Hematopoietic multipotent progenitor cell treated with erythropoietin and hydrocortisone succinate and interleukin-3 and kit ligand, for 17 days (in vitro differentiated cells): ENCODE results near the gene PDIA6.
A peak's percentile ranks its signal among the peaks of the same experiment; 100 is the strongest.

Experiments used
- DNase-seq: peaks from one replicate; pipeline ENCODE4 v3.0.0-alpha.2; 2015; ENCODE audit warnings: low spot score

The PDIA6 gene, protein sequence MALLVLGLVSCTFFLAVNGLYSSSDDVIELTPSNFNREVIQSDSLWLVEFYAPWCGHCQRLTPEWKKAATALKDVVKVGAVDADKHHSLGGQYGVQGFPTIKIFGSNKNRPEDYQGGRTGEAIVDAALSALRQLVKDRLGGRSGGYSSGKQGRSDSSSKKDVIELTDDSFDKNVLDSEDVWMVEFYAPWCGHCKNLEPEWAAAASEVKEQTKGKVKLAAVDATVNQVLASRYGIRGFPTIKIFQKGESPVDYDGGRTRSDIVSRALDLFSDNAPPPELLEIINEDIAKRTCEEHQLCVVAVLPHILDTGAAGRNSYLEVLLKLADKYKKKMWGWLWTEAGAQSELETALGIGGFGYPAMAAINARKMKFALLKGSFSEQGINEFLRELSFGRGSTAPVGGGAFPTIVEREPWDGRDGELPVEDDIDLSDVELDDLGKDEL

DNA sequence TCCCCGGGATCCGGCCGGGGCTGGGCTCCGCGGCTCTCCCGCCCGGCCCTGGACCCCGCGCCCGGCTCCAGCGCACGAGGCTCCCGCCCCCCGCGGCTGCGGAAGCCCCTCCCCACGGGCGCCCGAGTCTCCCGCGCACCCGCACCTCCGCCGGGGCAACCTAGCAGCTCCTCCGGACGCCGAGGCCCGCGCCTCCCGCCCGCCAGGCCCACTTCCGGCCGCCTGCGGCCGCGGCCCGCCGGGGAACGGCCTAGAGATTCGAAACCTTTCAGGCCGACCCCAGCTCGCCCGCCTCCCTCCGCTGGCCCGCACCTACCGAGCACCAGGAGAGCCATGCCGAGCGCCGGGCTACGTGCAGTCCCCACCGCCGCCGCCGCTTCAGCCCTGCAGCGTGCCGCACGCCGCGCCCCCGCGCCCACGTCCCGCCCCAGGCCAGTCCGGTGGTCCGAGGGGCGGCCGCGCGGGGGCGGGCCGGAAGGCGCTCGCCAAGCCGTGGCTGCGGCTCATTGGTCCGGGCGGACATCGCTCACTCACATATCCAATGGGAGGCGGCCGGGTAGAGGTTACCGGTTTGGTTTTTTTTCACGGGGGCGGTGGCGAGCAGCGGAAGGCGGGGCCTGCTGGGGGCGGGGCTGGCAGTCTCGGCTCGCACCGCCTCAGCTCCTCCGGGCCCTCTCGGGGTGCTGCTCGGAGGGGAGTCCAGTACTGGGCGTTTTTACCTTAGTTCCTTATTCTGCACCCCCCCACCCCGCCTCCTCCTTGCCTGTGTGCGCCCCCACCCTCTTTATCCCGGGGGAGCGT is at the start of gene PDIA6:
PDIA6 (minus strand) TSS at position 424 of the 801 bp plus-strand sequence; CDS start at position 335, 89 bp downstream.
- DNase-seq, result peak; percentile 95

DNA sequence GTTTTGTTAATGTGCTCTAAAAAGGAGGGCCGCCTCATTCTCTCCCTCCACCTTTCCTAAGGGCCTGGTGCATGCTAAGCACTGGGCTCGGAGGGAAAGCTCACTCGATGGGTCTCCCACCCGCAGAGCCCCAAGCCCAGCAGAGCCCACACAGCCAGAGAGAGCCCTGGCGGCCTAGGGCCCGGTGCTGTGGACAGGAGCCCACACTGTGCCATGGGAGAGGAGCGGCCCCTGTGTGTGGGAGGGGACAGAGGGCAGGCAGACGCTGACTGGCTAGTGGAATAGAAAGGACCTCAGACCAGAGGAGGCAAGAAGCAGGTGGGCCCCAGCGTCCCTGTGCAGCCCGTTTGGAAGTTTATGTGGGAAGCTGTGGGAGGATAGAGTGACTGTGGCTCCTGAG is 49.7 kb upstream of the PDIA6 start:
- DNase-seq, result no peak

DNA sequence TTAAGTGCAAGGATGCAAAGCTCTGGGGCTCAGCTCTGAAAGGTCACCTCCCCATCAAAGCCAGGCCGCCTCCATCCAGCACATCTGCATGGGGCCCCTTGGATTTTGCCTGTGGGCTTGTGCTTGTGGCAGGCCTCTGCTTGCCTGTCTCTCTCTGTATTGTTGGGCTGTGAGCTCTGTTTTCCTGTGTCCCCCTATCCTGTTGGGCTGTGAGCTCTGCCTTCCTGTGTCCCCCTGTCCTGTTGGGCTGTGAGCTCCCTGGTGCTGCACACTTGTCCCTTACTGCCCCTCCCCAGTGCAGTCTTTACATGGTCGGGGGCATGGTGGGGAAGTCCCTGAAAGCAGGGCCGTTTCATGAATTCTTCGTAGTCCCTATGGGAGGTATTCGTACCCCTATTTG is 49.2 kb upstream of the PDIA6 start:
- no peak for DNase-seq

DNA sequence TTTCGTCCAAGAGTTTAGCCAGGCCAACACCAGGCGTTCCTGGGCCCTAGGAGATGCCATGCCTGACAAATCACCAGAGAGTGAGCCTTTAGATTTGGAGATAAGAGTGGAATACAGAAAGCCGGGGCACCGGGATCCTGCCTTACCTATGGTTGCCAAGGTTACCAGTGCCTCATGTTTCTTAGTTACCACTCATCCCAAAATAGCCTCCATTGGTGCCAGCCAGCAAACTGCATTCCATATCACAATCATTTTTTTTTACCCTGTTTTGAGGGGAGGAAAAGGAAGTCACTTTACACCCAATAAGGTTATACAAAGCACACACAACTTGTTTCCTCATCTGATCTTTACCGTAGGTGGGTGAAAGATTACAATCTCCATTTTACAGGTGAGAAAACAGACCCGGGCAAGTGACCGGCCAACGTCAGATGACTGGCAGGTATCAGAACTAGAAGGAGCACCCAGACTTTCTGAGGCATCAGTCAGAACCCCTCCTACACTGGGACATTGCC is 48.3 kb upstream of the PDIA6 start:
- DNase-seq, result no peak

DNA sequence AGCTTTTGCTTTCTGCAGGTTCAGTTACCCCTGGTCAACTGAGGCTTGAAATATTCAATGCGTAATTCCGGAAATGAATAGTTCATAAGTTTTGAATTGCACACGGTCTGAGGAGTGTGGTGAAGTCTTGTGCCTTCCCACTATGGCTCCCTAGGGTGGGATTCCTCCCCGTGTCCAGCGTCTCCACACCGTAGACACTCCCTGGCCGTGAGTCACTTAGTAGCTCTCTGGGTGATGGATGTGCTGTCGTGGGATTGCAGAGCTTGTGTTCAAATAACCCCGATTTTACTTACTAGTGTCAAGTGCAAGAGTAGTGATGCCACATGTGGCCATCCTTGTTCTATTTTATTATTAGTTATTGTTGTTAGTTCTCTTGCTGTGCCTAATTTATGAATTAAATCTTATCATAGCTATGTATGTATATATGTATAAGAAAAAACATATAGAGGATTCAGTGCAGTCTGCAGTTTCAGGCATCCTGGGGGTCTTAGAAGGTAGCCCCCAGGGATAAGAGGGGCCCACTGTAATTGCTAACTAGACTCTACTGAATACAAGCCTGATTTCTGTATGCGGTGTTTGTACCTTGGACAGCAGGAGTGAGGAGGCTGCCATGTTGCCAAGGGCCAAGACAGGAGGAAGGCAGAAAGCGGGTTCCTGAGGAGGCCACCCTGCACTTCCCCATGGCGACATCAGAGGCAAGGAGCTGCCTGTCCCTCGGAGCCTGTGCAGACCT is 47.7 kb upstream of the PDIA6 start:
- no peak for DNase-seq

DNA sequence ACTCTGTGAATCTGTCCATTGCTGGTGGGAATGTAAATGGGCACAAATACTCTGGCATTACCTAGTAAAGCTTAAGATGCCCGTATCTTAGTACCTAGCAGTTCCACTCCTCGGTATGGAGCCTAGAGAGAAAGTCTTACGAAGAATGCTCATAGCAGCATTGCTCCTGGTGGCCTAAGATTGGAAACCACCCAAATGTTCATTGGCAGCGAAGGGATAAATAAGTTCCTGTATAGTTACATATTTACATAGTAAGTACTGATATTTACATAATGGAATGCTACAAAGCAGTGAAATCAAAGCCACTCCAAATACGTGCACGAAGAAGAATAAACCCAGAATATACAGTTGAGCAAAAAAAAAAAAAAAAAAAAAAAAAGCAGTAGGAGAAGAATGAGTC is 46.7 kb upstream of the PDIA6 start:
- no peak for DNase-seq

DNA sequence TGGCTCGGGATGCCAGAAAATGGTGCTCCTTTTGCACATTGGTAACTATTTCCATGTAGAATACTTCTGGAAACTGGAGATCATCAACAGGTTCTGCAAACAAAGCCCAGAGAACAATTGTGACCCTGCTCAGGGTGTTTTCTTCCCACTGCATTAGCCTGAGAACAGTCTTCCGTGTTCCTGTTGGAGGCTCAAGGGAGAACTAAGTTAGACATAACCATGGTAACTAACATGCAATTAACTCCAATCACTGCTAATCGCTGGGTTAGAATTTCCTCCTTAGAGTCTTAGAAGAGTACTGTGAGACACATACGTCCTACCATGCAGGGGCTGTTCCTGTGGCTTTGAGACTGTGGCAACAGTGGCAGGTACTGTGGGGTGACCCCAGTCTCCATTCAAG is 36.0 kb upstream of the PDIA6 start:
- DNase-seq, result no peak

DNA sequence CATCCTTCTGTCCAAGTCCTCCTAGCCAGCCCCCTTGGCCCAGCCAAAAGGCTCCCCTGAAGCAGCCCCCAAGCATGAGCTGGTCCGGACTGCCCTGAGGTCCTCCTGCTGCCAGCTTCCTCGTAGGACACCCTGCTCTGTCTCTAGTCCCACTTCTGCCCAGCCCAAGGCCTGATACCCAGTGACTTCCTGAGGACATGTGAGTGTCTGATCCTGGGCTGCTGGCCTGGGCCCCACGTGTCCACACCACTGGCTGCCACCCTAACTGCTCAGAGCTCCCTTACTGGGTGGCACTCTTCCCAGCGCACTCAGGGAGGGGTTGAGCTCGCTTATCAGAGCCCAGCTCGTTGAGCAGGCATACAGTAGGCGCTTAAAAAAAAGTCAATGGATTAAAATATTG is 34.4 kb upstream of the PDIA6 start:
- DNase-seq, result no peak

DNA sequence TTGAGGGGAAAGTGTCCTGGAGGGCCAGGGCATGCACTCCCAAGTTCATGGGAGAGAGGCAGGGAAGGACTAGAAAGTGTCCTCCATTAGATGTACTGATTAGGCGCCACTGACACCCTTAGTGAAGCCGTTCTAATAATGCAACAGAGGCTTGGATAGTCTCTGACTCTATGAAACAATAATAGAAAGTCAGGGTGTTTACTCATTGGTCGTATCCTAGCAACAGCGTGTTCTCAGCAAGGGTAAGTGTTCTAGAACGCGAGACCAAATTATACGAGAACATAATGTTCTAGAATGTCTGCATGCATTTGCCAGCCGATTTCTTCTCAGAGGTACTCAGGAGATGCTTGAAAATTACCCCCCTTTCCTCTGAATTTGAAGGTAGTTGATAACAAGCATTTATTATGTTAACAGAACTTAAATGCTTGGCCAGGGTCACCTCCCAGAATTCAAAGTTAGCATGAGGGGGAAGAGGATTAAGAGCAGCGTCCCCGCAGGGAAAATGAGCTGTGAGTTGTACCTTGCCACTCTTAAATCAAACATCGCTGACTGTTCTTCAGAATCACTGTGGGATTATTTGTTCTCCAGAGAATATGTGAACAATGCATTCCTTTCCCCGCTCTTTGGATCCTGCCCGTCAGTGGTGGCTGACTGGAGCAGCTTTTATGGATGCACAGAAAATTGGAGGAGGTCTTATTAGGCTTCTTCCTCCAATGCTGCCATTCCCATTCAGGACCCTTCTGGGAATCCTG is 33.7 kb upstream of the PDIA6 start:
- no peak for DNase-seq

DNA sequence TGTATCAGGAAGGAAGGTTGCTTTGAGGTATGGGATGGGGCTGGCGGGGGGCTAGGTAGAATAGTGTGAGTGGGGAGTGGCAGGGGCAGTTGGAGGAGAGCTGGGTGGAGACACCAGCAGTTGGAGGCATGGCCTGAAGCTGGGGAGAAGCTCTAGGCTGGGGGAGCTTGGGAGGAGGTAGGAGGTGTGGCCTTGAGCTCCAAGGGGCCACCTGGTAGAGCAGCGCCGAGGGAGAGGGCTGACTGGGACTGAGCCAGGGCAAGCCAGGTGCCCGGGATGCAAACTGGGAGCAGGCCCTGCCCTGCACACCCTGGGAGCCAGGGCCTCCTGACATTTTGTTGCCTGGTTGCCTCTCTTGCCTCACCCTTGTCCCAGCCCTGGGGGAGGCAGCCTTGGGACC is 33.1 kb upstream of the PDIA6 start:
- DNase-seq, result no peak

DNA sequence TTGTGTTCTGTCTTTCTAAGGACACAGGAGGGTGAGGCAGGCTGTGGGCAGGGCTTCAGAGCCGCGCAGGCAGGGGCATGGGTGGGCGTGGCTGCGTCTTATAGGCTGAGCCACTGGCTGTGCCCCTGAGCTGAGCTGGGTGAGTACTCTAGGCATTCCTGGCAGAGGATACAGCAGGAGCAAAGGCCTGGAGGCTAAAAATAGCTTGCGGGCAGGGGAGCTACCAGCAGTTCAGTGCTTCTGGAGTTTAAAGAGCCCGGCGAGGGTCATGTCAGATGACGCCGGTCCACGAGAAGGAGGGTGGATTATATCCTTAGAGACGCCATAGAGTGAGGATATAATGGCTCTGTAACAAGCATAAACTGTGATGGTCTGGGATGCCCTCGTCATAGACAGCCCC is 31.5 kb upstream of the PDIA6 start:
- no peak for DNase-seq

DNA sequence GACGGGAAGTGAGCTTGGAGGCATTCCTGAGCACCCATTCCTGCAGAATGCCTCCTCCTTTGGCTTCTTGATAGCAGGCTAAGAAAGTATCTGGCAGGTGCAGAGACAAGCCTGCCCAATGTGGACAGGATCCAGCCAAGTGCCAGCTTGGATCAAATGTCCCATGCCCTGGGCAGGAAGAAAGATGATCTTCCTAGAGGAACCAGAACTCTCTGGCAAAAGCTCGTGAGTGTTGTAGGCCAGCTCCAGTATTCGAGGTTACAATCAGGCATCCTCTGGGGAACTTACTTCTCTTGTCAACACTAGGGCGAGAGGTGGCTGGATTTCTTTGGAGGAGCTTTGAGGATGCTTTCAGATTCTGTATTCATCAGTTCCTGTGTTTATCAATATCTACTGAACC is 29.9 kb upstream of the PDIA6 start:
- DNase-seq, result no peak

DNA sequence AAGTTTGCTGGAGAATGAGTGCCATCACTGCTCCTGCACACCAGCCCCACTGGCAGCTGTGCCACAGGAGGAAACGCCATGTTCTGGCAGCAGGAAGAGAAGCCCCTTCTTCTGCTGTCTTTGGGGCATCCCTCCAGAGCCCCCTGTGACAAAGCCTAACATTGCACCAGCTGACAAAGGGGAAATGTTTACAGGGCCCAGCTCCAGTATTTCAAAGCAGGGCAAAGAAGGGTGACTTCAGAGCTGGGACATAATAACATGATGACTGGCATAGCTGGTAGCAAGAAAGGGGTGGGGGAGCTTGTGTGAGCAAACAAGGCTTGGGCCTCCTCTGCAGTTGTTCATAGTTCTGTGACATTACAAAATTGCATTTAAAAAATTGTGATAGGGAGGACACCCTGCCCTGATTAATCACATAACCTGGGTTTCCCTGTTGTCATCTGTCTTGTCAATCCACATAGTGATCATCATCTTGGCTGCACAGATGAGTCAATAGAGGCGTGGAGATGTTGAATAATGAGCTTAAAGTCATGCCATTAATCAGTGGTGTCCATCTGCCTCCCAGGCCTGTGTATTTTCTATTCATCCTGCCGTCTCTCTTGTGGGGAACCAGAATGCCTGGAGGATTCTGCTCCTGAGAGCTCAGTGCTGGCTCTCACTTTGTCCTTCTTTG is 29.1 kb upstream of the PDIA6 start:
- DNase-seq, result no peak

DNA sequence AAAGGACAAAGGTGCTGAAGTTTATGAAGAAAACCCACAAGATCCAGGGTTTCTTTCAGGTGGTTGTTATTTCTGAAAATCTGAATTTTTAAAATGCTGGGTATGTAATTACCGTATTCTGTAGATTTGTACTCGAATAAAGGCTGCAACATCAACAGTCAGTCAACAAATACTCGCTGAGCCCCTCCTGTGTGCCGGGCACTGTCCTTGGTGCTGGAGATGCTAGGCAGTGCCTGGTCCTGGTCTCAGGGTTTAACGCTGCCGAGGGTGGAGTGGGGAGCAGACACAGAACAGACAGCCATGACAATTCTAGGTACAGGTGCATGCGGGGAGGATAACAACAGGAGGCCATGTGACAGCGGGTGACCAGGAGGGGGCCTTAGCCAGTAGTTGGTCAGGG is 27.2 kb upstream of the PDIA6 start:
- DNase-seq, result no peak

DNA sequence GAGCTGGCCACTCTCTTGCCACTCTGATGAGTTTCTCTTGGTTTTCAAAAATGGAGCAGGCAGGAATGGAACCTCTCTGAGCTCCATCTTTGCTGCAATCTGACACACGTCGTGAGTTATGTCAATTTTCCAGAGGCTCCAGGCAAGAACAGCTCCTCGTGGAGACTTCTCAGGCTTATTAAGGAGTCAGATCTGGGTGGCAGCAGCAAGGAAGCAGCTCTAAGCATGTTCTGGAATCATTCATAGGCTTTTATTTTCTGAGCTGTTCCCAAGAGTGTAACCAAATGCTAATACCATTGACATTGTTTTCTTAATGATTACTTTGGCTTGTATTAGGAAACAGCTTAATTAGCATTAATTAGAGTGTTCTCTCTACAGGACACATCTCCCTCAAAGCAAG is 26.1 kb upstream of the PDIA6 start:
- DNase-seq, result no peak

DNA sequence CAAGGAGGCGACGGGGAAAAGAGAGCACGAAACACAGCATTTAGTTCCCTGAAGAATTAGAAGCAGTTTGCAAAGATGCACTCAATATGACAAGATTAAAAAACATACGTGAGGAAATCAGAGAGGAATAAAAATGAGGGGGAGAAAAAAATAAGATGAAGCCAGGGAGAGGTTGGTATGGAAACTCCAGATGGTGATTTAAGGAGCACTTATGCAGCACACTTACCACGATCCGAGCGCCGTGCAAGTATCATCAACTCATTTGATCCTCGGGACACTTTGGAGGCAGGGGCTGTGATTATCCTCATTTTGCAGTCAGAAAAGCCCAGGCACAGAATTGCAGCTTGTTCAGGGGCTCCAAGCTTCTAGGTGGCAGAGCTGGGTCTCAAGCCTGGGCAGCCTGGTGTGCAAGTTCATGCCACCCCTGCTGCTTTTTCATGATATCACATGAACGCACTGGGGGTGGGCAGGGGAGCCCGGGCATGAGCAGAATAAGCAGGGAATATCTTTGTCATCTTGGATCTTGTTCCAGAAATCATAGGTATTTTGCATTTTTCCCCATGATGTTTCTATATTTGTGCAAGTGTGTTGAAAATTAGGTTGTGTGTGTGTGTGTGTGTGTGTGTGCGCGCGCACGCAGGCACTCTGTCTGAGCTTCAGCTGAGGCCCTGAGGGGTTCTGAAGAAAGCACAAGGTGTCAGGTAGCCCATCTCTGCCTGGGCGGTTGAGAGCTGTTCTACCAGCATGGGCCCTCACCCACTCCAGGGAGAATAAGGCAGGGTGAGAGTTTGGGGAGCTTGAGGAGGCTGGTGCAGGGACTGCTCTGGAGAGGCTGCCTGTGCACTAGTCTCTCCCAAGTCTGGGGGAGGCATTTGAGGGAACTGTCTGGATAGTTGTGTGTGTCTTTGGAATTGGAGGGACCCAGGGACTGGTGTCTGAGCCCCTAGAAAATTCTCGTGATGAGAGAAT is 25.0 kb upstream of the PDIA6 start:
- no peak for DNase-seq

DNA sequence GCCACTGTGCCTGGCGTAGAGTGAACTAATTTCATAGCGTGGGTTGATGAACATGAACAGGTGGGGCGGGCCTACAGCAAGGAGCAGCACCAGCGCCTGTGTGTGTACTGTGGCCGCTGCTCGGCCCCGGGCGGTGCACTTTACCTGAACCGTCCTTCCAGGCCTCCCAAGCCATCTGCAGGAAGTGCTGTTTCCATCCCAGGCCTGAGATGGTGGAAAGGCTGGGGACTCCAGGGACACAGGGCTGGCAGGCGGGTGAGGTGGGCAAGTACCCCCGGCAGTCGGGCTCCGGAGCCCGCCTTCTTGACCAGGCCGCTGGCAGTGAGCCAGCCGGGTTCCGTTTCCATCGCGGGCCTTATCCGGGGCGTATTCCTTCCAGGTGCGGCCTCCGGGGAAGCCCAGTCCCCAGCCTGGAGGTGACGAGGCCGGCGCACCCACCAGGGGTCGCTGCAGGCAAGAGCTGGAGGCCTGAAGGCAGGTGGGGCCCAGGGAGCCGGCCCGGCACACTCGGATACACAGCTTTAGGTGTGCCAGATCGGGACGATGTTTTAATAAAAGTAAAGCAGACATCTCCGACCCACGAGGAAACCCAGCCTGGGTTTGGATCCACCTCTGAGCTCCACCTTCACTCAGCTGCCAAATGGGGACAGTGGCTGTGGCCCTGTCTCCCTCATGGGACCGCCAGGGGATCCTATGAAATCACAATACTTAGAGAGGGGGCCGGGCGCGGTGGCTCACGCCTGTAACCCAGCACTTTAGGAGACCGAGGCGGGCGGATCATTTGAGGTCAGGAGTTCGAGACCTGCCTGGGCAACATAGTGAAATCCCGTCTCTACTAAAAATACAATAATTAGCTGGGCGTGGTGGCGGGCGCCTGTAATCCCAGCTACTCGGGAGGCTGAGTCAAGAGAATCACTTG is 22.7 kb upstream of the PDIA6 start:
- DNase-seq, result peak; percentile 38

DNA sequence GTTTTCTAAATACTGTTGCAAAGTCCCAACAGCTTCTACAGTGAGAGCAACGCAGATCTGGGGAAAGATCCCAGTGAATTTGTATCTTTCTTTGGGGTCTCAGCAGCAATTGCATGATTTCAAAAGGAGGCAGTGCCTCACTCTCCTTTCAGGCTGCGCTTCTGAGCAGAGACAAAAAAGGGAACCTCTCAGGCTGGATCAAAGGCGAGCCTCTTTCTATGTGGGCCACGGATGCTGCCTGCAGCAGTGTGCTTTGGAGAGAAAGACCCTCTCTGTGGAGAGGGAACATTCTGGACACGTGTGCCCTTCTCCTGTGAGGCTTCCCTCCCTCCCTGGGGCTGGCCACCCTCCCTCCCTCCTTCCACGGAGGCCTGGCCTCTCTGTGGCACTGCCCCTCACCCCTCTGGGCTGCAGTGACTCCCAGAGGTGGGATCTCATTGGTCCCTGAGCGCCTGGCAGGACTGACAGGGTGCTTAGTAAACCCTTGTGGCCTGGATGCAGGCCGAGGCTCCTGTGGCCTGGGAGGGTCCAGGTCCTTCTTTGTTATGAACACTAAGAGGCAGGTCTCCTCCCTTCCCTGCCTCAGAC is 21.6 kb upstream of the PDIA6 start:
- no peak for DNase-seq
